CD4-positive, alpha-beta T cell treated with Interleukin-17A for 1 hour (primary cell): Measurements from ENCODE around the gene EIF4G3.
"Not testable (repeated sequence)": the region's sequence is repeated elsewhere in the genome, so short reads cannot be mapped to it uniquely, and the experiment has no call there.

Experiments
- DNase-seq: peaks from one replicate; pipeline ENCODE4 v3.0.0-alpha.2; 2020

The EIF4G3 gene

DNA sequence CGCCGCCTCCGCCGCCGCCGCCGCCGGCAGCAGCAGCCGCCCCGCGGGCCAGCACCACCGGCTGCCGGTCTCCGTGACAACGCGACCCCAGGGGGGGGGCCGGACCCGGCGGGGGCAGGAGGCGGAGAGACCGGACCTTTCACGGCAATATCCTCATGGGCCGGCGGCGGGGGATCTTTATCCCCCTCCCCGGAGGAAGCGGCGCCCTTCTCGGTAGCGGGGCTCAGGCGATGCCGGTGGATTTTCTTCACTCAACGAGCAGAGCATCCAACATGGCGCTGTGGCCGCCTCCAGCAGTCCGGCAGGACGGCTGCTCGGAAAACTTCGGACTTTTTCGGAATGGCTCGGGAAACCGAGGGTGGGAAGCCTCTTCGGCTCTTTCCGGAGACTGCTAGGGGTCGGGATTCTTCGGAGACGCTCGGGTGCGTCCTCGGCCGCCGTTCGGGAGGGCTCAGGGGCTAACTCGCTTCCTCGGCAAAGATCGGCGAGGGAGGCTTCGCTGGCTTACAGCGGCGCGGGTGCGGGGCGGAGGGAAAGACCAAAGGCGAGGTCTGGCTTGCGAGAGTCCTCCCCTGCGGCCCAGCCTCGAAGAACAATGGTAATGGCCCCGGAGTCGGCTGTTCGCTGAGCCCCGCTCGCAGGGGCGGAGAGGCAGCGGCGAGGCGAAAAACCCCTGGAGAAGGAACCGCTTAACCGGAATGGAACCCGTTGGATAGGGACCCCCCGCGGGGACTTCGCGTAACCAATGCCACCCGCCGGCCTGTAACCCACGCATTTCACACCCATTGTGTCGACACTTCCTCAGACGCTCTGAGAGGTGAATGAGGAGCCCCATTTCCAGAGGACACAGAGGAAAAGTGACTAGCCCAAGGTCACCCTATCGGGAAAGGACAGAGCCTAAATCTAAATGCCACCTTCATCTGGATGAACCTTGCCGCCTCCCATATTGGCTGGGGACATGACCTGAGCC is at the start of gene EIF4G3:
TSS of gene EIF4G3 (minus strand) at position 312 of the 970 bp plus-strand sequence. CDS start 174,155 bp downstream, outside the sequence.
- peak; percentile 99 for DNase-seq

- no peak for DNase-seq
Measured at GRCh38 chr1:21225065-21225464, 48.4 kb upstream of the EIF4G3 start.

DNA sequence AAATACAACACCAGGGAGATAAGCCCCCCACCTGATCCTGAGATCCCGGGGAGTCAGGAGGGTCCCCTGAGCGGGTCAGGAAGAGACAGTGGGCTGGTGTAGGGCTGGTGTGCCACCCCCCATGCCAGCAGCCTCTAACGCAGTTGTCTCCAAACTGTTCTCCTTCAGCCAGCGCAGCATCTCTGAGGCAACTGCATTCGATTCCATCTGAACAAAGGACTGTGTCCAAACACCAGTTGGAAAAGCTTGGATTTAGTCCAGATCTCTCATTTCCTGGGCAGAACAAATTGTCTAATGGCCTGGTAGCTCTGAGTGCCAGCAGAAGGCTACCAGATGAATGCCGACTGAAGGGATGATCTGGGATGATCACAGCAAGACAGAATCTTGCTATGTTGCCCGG is 44.1 kb upstream of the EIF4G3 start:
- no peak for DNase-seq

DNA sequence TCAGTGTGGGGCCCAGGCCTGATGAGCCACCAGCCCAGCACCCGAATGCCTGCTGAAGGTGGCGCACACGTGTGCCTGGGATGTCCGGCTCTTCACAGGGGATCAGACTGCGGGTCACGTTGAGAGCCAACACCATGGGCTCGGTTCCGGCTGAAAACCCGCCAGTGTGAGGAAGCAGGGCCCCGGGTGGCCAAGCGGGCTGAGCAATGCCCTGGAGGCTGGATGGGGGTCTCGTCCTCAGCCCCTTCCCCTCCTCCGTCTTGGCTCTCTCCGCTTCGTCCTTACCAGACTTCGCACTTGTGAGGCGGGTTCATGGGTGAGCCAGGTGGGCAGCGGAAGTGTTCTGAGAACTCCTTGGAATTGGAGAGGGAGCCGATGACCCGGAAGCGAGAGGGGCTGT is 43.0 kb upstream of the EIF4G3 start:
- no peak for DNase-seq

GRCh38 chr1:21217812-21218596 is 41.3 kb upstream of the EIF4G3 start:
- DNase-seq: peak; percentile 19

DNA sequence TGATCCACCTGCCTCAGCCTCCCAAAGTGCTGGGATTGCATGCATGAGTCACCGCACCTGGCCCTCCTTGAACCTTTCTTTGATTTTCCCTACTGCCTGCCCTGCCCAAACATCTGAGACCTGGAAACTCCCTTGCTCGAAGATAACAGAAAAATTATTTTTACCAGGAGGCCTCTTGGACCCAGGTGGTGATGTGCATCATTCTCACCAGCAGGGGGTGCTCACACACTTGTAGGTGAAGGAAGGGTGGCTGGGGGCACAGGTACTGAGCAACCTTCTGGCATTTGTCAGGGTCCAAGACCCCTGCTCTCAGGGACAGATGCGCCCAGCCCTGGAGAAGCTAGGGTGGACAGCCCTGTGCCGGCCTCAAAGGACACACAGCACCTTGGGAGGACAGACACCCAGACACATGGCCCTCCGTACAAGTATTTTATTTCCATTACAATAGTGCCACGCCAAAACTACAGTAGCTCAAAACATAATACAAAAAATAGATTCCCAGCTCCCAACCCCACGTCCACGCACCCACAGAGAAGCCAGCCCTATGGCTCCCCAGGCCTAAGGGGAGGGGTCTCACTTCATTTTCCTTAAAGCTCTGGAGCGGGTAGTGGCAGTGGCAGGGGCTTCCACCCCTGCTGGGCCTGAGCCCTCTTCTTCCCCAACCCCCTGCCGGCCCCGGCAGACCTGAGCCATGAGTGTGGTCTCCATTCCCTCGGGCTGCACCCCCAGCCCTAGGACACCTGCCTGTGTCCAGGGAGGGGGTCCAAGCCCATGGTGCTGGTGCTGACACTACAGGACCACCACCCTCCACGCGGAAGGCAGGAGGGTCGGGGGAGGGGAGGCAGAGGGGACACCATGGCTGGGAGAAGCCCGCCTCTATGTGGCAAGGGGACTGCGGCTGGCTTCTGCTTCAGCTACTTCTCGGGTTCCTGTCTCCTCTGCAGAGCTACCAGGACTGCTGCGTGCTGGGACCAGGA is 40.4 kb upstream of the EIF4G3 start:
- DNase-seq: peak; percentile 69

- no peak for DNase-seq
Measured at GRCh38 chr1:21212126-21212525, 35.4 kb upstream of the EIF4G3 start.

GRCh38 chr1:21208137-21208700 is 31.5 kb upstream of the EIF4G3 start:
- not testable (repeated sequence) for DNase-seq

DNA sequence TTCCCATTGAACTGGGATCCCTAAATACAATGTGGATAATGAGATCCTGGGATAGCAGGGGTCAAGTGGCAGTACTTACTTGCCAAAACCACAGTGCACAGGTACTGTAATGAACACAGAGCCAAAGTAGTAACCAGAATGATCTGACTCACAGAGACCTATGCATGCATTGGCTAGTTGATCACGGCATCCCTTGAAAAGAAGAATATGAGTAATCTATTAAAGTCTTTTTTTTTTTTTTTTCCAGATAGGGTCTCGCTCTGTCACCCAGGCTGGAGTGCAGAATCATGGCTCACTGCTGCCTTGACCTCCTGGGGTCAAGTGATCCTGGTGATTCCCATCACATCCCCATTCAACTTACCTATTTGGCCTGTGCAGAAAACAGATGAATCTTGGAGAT is 29.4 kb upstream of the EIF4G3 start:
- no peak for DNase-seq

GRCh38 chr1:21205416-21205815 is 28.7 kb upstream of the EIF4G3 start:
- DNase-seq: no peak

DNA sequence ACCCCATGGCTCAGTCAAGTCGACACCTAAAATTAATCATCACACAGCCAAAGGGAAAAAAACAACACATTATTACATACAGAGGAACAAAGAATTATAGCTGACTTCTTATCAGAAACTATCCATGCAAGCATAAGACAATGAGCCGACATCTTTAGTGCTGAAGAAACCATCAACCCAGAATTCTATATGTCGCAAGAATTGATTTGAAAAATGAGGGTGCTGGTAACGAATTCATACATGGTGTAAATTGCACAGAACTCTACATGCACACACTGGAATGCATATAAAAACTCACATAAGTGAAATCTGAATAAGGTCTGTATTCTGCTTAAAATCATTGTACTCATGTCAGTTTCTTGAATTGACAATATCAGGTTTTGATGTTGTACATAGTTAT is 25.0 kb upstream of the EIF4G3 start:
- DNase-seq: no peak

- DNase-seq: not testable (repeated sequence)
Measured at GRCh38 chr1:21201238-21201637, 24.5 kb upstream of the EIF4G3 start.

DNA sequence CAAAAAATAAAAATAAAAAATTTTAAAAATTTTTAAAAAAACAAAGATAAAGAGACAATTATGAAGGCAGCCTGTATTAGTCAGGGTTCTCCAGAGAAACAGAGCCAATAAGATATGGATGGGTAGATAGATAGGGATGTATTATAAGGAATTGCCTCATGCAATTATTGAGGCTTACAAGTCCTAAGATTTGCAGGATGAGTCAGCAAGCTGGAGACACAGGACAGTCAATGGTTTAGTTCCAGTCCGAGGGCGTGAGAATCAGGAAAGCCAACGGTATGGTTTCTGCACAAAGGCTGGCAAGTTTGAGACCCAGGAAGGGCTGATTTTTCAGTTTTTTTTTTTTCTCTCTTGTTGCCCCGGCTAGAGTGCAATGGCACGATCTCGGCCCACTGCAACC is 24.1 kb upstream of the EIF4G3 start:
- no peak for DNase-seq

GRCh38 chr1:21198929-21199328 is 22.2 kb upstream of the EIF4G3 start:
- DNase-seq: no peak

GRCh38 chr1:21192871-21193270 is 16.2 kb upstream of the EIF4G3 start:
- no peak for DNase-seq

GRCh38 chr1:21192284-21192683 is 15.6 kb upstream of the EIF4G3 start:
- no peak for DNase-seq

DNA sequence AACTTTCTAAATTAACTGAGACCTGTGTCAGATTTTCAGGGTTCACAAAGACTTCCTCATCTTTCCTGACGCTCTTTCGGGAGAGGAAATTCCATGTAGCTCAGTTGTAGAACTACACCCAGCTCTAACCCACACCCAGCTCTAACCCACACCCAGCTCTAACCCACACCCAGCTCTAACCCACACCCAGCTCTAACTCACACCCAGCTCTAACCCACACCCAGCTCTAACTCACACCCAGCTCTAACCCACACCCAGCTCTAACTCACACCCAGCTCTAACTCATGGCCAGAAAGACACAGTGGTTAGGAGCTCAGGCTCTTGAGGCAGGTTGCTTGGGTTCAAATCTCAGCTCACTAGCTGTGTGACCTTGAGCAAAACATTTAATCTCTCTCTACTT is 14.1 kb upstream of the EIF4G3 start:
- not testable (repeated sequence) for DNase-seq

DNA sequence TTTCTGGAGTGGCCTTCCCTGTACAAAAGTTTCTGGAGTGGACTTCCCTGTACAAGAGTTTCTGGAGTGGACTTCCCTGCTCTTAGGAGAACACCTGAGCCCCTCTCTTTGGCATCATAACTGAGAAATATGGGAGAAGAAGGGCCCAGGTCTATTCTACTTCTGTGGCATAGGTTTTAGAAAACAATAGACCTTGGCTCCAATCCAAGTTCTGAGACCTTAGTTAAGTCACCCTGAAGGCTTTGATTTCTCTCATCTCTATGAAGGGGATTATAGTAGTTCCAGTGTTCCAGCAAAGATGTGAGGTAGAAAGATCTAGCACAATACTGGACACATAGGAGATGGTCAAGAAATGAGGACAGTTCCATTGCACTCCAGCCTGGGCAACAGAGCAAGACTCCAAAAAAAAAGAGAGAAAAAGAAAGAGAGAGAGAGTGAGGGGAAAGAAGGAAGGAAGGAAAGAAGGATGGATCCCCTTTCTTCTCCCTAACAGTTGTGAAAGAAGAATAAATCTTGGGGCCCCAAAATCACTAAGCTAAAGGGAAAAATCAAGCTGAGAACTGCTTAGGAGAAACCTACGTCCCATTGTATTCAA is 13.3 kb upstream of the EIF4G3 start:
- no peak for DNase-seq

GRCh38 chr1:21189421-21189820 is 12.7 kb upstream of the EIF4G3 start:
- no peak for DNase-seq

DNA sequence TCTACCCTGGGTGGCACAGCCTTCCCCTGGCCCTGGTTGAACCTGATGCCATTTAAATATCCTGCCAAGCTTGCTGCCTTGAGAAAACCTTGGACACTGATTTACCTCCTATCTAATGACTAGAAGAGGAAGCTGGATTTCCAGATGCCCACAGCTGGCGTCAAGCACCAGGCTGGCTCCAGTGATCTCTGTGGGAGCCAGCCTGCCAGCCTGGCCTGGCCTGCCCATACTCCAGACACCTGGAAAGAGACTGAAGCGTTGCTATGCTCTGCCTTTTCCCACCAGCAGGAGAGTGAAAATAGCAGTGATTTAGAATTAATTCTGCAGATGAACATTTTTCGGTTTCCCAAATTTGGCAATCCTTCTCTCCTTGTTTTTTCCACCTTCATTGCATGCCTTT is 11.5 kb upstream of the EIF4G3 start:
- no peak for DNase-seq

GRCh38 chr1:21185221-21185731 is 8.6 kb upstream of the EIF4G3 start:
- no peak for DNase-seq

GRCh38 chr1:21184276-21184675 is 7.6 kb upstream of the EIF4G3 start:
- no peak for DNase-seq
